Ascending aorta (tissue), 2 donors: ENCODE results near the gene M1AP. TPM values are rescaled to one million over a fixed set of nuclear protein-coding genes. Genes with fewer than 3 reads are reported as not detected.
A peak's percentile ranks its signal among the peaks of the same experiment; 100 is the strongest.

Source experiments
- DNase-seq, 2 donors: peaks; one replicate each; pipeline ENCODE4 v3.0.0-alpha.2; 2019; ENCODE audit warnings: low spot score in 2 of 2
- H3K27ac ChIP-seq, 2 donors: fragments of 200-600 bp; sonication (generic); one replicate each; pipeline ENCODE4 v1.5.1; 2016 to 2017; ENCODE audit warnings: mild to moderate bottlenecking in 1 of 2
- H3K27me3 ChIP-seq: fragments of 200-600 bp; sonication (generic); one replicate; pipeline ENCODE4 v1.5.1; 2017
- H3K36me3 ChIP-seq, 2 donors: fragments of 200-600 bp; sonication (generic); one replicate each; pipeline ENCODE4 v1.5.1; 2016
- H3K4me1 ChIP-seq, 2 donors: fragments of 200-600 bp; sonication (generic); one replicate each; pipeline ENCODE4 v1.5.1; 2016 to 2017; ENCODE audit warnings: mild to moderate bottlenecking in 1 of 2
- H3K4me3 ChIP-seq, 2 donors: fragments of 200-600 bp; sonication (generic); one replicate each; pipeline ENCODE4 v1.5.1; 2016 to 2017; ENCODE audit warnings: mild to moderate bottlenecking in 1 of 2
- H3K9me3 ChIP-seq, 2 donors: fragments of 200-600 bp; sonication (generic); one replicate each; pipeline ENCODE4 v1.5.1; 2016
- CTCF ChIP-seq, 3 experiments: fragments of 200-600 bp in 2 of 3; fragments of 450-650 bp in 1 of 3; sonication (generic) in 2 of 3; IDR thresholded peaks; one replicate each; pipeline ENCODE4 v1.5.1; 2016 to 2019; ENCODE audit warnings: antibody characterized with exemption in 3 of 3, mild to moderate bottlenecking in 1 of 3, moderate library complexity in 1 of 3
- intact Hi-C: fragments of 100-400 bp; cut with DNase I; formaldehyde crosslinking; loops from one replicate; pipeline ENCODE4 v1.15.1; 2023
- total RNA-seq: library from RNA; depleted of rRNA; stranded (reverse); fragments of >200 nt; gene quantifications from one replicate; pipeline ENCODE4 v1.1.0, GENCODE V29; 2016

The M1AP gene
- total RNA-seq, 1 donor from 2014 or later, result not detected

DNA sequence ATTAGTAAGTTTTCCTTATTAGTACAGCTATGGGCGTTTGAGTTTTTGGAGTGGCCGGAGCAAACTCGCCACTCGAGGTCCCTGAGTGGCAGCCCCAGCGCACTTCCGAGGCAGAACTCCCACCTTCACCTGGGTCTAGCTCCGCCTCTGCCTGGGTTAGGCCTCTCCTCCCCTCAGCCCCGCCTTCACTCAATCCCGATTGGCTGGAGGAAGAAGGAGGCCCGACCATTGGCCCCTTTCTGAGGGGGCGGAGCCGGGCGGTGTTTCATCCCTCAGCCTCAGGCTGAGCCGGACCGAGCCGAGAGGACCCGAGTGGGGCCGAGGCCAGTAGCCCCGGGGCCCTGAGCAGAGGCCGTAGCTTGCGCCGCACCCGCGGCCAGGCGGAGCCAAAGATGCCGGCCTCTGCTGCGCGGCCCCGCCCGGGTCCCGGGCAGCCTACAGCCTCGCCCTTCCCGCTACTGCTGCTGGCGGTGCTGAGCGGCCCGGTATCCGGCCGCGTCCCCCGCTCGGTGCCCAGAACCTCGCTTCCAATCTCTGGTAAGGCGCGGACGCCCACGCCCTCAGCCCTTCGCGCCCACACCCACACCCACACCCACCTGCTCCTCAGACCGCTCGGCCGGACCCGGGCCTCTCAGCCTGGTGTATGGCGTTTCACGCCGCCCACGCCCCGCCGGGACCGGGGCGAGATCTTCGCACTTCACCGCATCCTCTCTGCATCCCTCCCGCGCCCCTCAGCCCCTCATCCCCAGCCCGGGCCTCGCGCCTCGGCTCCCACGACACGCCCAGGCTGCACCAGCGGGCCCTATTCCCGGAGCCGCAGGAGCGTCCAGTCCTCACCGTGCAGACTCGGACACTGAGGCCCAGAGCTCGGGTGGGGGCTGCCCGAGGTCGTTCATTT lies 6.1 kb upstream of the M1AP start, which contains the start of gene SEMA4F:
TSS of gene SEMA4F (plus strand) at position 263 of the 898 bp plus-strand sequence. CDS start at position 393, 130 bp downstream.
- Histone ChIP-seq H3K4me3 (peak within 1 kb of the TSS; percentile 81 to 95), H3K36me3 (no peaks in the 10 kb centered on the region), H3K9me3 (no peaks in the 10 kb centered on the region), H3K27ac (peak within 1 kb of the TSS; percentile 66 to 69), H3K4me1 (no peaks in the 10 kb centered on the region), H3K27me3 (no peaks in the 10 kb centered on the region)
- peak; percentile 86 to 98 for DNase-seq
- TF ChIP-seq CTCF (IDR thresholded peaks at IDR 0.05), result no peak
- intact Hi-C loops, result loop anchor here (1.0 to 5.0 kb wide), 4 partner anchors 122 to 200 kb away; partner anchors contain the start of genes HK2 and PCGF1

- no peak overlapping the region for H3K27ac ChIP-seq
- DNase-seq, result no peak
- H3K27me3 ChIP-seq, result peaks cover under 1% of the 10 kb centered on the region
- no peak for TF ChIP-seq CTCF (IDR thresholded peaks at IDR 0.05)
- intact Hi-C loops, result loop anchor here (5.0 kb wide), 2 partner anchors 121 to 179 kb away; partner anchors contain the start of gene HK2
- no peaks in the 10 kb centered on the region for H3K36me3 ChIP-seq
- H3K9me3 ChIP-seq, result no peaks in the 10 kb centered on the region
- peak overlapping the region; percentile 81 to 95 for H3K4me3 ChIP-seq
- H3K4me1 ChIP-seq, result no peaks in the 10 kb centered on the region
Observed at GRCh38 chr2:74653589-74653984, 5.5 kb upstream of the M1AP start.

DNA sequence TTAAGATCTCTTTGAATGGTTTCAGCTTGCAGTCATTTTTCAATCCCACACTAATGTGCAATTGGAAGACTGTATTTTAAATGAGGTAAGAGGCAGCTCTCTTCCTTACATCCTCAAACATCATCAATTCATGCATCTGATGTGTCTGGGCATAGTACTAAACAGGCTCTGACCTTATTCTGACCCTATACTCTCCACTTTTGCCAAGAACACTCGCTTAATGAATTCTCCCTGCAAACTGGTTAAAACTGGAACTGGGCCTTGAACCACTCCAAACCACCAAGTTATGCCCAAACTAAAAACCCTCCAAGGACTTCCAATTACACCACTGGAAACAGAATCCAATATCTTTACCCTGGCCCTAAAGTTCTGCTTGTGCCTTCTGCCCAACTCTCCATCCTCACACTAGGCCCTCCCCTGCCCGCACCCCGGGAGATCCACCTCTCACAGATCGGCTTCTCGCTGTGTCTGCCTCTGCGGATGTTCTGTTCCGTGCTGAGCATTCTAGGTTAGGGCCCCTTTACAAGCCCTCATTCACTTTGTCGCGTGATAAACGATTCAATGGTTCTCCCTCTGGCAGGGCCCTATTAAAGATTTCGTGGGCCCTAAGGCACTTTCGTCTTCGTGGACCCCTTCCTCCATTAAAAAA lies 1.2 kb downstream of the M1AP start:
- intact Hi-C loops, result no loop called here
- H3K27ac ChIP-seq, result no peak overlapping the region
- no peak overlapping the region for H3K4me3 ChIP-seq
- H3K36me3 ChIP-seq, result no peaks in the 10 kb centered on the region
- H3K27me3 ChIP-seq, result peaks cover 8% of the 10 kb centered on the region
- no peak for DNase-seq
- no peaks in the 10 kb centered on the region for H3K9me3 ChIP-seq
- TF ChIP-seq CTCF (IDR thresholded peaks at IDR 0.05), result no peak
- H3K4me1 ChIP-seq, result no peaks in the 10 kb centered on the region

DNA sequence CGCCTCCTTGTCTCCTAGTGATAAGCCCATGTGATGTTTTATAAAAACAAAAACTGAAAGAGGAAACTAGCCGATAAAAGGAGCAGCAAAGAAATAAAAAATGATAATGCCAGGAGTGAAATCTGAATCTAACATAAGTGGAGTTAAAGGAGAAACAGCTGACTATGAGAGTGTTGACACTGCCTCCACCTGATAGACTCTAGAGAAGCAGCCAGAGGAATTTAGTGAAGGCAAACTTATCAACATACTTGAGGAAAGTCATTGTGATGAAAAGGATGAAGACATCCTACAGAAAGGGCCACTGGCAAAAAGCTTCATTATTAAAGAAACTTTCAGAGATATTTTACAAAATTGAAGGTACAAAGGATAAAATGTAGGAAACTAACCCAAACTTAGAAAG lies 1.9 kb downstream of the M1AP start:
- H3K27me3 ChIP-seq, result peaks cover 8% of the 10 kb centered on the region
- no peaks in the 10 kb centered on the region for H3K4me1 ChIP-seq
- intact Hi-C loops, result no loop called here
- H3K4me3 ChIP-seq, result no peak overlapping the region
- H3K36me3 ChIP-seq, result no peaks in the 10 kb centered on the region
- no peak for DNase-seq
- H3K27ac ChIP-seq, result no peak overlapping the region
- TF ChIP-seq CTCF (IDR thresholded peaks at IDR 0.05), result no peak
- H3K9me3 ChIP-seq, result no peaks in the 10 kb centered on the region

DNA sequence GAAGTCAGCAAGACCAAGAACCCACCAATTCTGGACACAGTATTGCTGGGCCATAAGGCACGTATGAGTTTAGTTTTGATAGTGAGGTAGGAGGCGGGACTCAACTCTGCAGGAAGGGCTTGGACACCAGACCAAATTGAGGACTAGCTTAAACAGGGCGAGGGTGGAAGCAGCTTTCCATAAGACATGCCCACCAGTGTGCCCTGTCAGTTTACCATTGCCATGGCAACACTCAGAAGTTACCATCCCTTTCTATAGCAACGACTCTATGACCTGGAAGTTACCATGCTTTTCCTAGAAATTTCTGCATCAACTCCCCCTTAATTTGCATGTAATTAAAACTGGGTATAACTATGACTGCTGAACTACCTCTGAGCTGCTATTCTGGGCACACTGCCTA lies 2.8 kb downstream of the M1AP start:
- no peaks in the 10 kb centered on the region for H3K9me3 ChIP-seq
- H3K4me1 ChIP-seq, result no peaks in the 10 kb centered on the region
- H3K27me3 ChIP-seq, result peaks cover 8% of the 10 kb centered on the region
- TF ChIP-seq CTCF (IDR thresholded peaks at IDR 0.05), result no peak
- no peak overlapping the region for H3K27ac ChIP-seq
- no peaks in the 10 kb centered on the region for H3K36me3 ChIP-seq
- DNase-seq, result no peak
- H3K4me3 ChIP-seq, result no peak overlapping the region
- intact Hi-C loops, result no loop called here
